ENCODE measurements around the gene JPH3. TPM values are rescaled to one million over a fixed set of nuclear protein-coding genes. Genes with fewer than 3 reads are reported as not detected.

Gene JPH3
- total RNA-seq, 1 donor from 2014 or later = 0.29 TPM

DNA sequence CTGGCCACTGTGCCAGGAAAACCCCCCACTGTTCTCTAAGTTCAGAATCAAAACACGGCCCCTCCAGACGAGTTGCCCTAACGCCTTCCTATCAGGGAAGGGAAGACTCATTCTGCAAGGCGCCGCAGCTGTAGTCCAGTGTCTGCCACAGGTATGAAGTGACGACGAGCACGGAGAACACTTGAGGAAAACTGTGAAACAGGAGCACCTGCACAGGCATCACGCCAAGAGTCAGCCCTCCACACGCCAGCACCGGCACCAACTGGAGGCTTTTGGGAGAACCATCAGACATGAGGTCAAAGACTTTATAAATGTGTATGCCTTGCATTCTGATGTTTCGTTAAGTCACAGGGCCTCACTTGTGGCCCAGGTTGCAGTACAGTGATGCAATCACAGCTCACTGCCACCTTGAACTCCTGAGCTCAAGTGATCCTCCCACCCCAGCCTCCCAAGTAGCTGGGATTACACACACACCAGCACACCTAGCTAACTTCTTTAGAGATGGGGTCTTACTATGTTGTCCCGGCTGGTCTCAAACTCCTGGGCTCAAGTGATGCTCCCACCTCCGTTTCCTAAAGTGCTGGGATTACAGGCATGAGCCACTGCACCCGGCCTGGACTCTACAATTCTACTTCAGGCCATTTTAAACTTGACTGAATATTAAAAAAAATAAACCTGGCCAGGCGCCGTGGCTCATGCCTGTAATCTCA lies 140.6 kb downstream of the JPH3 start:
- Histone ChIP-seq H3K4me1 (no peaks in the 10 kb centered on the region), H3K27ac (no peak overlapping the region), H3K4me3 (no peak overlapping the region), H3K9me3 (no peaks in the 10 kb centered on the region), H3K27me3 (no peaks in the 10 kb centered on the region), H3K36me3 (peaks cover 55% of the 10 kb centered on the region)
- DNase-seq (no peak), ATAC-seq (no peak)
- TF ChIP-seq, protein P1, sequence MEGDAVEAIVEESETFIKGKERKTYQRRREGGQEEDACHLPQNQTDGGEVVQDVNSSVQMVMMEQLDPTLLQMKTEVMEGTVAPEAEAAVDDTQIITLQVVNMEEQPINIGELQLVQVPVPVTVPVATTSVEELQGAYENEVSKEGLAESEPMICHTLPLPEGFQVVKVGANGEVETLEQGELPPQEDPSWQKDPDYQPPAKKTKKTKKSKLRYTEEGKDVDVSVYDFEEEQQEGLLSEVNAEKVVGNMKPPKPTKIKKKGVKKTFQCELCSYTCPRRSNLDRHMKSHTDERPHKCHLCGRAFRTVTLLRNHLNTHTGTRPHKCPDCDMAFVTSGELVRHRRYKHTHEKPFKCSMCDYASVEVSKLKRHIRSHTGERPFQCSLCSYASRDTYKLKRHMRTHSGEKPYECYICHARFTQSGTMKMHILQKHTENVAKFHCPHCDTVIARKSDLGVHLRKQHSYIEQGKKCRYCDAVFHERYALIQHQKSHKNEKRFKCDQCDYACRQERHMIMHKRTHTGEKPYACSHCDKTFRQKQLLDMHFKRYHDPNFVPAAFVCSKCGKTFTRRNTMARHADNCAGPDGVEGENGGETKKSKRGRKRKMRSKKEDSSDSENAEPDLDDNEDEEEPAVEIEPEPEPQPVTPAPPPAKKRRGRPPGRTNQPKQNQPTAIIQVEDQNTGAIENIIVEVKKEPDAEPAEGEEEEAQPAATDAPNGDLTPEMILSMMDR (IDR thresholded peaks at IDR 0.05) = no peak
- intact Hi-C loops (cut with DNase I) = no loop called here

- peaks cover 72% of the 10 kb centered on the region for H3K36me3 ChIP-seq
- TF ChIP-seq, protein P1 (IDR thresholded peaks at IDR 0.05) = no peak
- intact Hi-C loops (cut with DNase I) = no loop called here
- H3K9me3 ChIP-seq = no peaks in the 10 kb centered on the region
- DNase-seq (no peak), ATAC-seq (peak; percentile 19)
- H3K4me3 ChIP-seq = no peak overlapping the region
- H3K4me1 ChIP-seq = no peaks in the 10 kb centered on the region
- no peaks in the 10 kb centered on the region for H3K27me3 ChIP-seq
- no peak overlapping the region for H3K27ac ChIP-seq
These were observed 142.6 kb downstream of the JPH3 start for GRCh38 chr16:87744750-87745514.

DNA sequence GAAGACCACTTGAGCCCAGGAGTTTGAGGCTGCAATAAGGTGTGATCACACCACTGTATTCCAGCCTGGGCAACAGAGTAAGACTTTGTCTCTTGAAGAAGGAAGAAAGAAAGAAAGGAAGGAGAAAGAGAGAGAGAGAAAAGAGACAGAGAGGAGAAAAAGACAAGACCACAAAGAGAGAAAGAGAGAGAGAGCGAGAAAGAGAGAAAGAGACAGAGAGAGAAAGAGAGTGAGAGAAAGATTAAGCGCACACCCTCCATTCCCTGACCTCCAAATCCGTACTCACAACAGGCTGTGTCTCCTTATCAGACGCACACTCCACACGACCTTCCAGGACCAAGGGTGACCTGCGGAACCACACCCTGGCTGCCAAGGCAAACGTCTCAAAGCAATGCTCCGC lies 143.9 kb downstream of the JPH3 start:
- no peak for DNase-seq
- Histone ChIP-seq H3K36me3 (peaks cover 81% of the 10 kb centered on the region), H3K27ac (no peak overlapping the region), H3K9me3 (no peaks in the 10 kb centered on the region), H3K4me1 (no peaks in the 10 kb centered on the region), H3K4me3 (no peak overlapping the region), H3K27me3 (no peaks in the 10 kb centered on the region)
- intact Hi-C loops (cut with DNase I) = no loop called here
- no peak for ATAC-seq
- TF ChIP-seq, protein P1 (IDR thresholded peaks at IDR 0.05) = no peak

Other genes with a start within 250 kb of the JPH3 start
- gene FBXO31, start 218.7 kb upstream of the JPH3 start, total RNA-seq = 29.9 TPM
- gene MAP1LC3B, start 210.2 kb upstream of the JPH3 start, total RNA-seq = 70.4 TPM
- 27.2 TPM for gene ZCCHC14, start 109.5 kb upstream of the JPH3 start, total RNA-seq
- gene KLHDC4, start 163.5 kb downstream of the JPH3 start, total RNA-seq = 38.8 TPM